HG02759 (cell line): ENCODE data around the gene TDRD5.

Experiments
- ATAC-seq: cut with Tn5 transposase; IDR thresholded peaks from one replicate; pipeline ENCODE4 v1.9.1; 2021; ENCODE audit warnings: mild to moderate bottlenecking, moderate library complexity; ENCODE audit not compliant: unreplicated experiment

The TDRD5 gene, protein sequence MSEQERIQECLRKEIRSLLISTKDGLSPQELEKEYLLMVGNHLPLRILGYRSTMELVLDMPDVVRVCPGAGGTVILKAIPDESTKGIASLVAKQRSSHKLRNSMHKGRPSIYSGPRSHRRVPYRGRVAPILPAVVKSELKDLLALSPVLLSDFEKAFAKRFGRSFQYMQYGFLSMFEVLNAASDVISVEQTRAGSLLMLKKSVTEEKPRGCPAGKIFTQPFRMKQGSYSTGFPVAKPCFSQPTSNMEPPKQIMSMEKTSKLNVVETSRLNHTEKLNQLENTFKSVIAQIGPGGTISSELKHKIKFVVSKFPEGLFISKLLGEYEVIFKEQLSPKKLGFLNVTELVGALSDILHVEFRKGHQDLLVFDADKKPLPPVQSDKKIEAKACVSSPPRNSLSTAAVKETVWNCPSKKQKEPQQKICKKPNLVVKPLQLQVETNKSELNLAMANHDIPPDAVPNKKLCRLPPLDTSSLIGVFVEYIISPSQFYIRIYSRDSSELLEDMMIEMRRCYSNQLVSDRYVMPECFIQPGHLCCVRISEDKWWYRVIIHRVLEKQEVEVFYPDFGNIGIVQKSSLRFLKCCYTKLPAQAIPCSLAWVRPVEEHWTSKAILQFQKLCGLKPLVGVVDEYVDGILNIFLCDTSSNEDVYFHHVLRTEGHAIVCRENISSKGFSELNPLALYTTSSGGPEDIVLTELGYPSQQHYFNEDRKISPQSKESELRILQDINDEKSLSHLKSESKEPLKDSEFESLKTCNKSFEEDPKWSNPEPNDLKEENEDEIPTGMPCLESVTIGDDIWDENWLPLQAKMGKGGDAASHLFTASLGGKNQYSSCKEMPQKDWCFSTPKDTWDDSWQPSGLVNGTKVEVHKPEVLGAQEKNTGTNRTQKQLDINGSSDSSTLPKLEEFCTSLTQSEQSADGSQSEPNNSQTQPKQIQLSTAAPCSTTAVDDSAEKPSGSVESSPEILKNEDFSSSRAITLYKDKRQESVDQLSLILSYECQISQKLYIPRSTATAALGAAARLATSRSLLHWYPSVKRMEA

DNA sequence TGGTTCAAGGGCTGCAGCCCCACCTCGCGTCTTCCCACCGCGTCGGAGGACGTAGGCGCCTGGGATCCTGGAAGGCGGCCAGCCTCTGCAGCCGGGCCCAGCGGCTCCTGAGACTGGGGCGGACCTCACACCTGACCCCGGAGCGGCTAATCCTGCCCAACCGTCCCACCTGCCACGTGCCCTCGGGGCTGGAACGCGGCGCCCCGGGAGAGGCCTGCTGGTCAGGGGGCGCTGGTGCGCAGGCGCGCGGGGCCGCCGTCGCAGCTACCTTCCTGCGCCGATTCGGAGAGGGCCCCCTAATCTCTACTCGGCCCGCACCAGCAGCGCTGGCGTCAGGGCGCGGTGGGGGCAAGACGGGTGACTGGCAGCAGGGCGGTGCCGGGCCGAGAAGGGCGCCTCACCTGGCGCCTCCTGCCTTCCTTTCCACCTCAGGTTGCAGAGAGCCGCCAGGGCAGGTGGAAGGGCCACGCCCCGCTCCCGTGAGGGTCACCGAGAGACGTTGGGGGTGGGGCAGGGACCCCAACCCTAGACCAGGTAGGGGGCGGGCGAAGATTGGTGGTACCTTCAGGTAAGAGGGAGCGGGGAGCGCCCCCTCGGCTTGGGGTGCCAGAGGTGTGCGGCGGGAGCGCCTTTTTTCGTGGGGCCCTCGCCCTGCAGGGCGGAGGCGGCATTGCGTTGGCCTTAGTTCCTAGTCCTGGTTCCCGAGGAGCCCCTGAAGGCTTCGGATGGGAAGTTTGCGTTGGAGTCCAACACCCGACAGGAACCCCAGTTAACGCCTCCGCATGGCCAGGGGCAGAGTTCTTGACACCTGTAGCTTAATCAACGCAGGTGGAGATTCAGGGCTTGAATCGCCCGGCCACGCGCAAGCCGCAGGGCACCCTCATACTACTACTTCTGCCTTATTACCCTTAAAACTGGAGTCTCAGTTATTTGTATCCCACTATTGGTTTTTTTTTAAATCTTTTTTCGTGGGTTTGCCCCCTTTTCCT, at the start of gene TDRD5:
Gene TDRD5, plus strand, starts transcription at position 241 of the 989 bp plus-strand sequence. CDS start 784 bp downstream, outside the sequence.
- no peak for ATAC-seq

DNA sequence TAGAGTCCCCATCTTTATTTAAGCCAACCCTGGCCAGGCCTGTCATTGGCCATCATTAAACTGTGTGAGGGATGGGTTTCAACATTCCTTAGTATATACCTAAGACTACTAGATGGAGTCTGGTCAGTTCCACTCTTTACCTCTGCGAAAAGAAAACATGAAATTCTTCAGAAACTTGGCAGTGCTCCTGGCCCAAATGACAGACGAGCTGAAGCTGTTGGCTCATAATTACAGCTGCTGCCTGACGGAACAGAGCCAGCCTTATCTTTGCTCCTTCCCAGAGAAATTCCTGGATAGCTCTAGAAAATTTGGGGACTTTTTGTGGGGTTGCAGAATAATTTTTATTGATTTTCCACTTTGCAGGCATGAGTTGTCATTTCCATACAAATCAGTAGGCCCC, 46.3 kb upstream of the TDRD5 start:
- no peak for ATAC-seq

DNA sequence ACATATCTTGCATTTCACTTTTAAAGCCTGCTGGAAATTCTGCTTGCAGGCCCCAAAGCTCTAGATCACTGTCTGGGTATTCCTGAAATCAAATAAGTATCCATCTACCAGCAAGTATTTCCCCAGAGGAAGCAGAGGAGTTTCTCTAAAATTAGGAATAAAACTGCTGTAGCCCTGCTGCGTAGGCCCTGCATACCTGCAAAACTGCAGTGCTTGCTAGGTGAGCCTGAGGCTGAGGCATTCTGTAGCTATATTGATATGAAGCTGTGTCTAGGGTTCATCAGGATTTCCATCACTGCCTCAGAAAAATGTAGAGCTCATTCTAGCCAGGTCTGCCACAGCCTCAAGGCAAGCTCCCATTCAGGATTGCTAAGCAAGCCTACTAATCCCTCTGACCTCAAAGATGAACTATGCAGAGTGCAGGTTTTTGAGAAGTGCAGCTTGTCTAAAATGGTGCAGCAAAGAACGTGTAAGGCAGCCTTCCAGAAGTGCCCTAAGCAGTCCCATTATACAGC, 44.6 kb upstream of the TDRD5 start:
- ATAC-seq = no peak

DNA sequence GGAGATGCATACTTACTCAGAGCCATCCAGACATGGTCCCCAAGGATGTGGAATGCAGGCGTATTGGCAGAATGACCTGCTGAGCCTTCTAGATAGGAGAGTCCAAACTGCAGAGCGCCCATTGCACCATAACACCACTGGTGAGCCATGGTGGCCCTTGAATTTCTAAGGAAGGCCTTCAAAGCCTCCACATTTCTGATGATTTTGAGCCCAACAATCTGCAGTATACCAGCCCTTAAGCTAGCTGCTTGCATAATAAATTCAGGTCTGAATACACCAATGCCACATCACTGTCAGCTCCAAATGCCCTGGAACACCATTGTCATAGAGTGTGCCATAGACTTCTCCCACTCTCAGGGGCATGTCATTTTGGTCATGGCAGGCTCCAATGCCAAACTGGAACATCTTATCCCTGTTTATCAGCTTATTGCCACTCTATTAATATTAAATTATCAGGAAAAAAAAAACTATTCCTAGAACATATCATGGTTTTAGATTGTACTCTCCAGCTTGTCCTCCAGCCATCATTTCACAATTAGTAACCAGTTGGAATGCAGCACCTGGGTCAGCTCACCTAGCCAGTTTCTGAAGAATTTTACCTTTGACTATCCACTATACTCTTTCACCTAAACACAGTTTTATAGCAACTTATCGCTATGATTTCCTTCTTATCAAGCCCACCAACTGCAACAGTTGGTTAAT, 42.8 kb upstream of the TDRD5 start:
- no peak for ATAC-seq

DNA sequence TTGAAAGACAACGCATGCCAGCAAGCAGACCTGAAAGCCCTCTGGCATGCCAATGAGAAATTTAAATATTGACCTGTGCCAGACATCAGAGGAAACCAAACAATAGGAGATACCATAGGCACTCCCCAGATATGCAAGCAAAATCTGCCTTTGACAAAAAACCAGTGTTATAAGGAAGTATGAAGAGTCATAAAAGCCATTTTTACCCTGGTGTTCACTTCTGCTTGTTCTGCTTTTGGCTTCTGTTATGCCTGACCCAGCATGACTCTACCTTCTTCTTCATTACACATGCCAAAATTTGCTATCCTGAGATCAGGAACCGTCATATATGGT, 42.3 kb upstream of the TDRD5 start:
- no peak for ATAC-seq

DNA sequence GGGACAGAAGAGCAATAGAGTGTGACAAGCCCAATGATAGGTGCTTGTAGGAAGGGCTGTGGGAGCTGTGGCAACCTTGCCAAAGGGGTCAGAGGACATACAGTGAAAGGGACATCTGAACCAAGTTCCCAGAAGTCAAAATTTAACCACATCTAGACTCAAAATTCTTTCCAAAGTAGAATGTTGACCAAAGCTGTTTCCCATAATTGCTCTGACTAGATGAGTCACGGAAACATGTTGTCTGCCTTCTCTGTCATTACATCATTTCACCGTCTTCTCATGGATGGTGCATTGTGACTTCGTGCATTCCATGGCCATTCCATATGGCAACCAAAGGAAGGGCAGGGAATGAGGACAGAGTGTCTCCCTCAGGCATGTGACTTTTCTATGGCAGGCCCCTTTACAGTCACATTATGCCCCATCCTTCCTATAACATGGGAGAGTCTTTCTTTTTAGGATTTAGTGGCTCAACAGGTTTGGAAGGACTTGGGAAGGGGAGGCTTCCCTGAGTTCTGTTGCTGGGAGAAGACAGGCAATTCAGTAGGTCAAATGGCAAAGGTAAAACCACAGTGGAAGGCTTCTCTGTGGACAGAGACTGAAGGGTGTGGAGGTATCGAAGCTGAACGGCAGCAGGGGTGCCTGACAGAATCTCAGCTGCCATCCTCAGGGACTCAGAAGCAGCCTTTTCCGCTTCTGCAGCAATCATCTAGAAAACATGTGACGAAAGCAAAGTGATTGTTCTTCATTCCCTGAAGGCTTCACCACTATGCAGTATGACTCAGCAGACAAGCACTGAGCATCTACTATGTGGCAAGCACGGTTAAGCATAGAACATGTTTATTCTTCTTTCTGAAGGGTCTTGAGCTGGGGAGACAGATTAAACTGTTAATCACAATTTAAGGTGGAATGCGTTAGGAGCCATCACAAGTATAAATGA, 40.6 kb upstream of the TDRD5 start:
- no peak for ATAC-seq

DNA sequence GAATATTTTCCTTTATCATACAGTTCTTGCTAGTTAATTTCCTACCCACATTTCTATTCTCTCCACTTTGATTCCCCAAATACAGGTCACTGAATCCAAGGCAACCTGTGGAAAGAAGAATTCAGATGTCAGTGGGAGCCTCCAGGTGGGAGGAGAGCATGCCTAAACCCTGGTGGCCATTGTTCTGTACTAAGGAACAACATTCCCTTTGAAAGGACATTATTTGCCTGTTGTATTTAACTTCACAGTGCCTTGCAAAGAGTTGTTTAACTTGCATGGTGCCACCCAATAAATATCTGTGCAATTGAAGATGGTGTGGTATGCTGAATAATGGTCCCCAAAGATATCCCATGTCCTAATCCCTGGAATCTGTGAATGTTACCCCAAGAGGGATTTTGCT, 37.2 kb upstream of the TDRD5 start:
- no peak for ATAC-seq

DNA sequence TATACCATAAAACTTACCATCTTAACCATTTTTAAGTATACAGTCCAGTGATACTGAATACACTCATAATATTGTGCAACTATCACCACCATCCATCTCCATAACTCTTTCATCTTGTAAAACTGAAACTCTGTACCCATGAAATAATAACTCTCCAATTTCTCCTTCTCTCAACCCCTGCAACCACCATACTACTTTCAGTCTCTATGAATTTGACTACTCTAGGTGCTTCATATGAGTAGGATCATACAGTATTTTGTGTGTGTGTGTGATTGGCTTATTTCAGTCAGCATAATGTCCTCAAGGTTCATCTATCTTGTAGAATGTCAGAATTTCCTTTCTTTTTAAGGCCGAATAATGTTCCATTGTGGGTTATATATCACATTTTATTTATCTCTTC, 33.6 kb upstream of the TDRD5 start:
- ATAC-seq = no peak

DNA sequence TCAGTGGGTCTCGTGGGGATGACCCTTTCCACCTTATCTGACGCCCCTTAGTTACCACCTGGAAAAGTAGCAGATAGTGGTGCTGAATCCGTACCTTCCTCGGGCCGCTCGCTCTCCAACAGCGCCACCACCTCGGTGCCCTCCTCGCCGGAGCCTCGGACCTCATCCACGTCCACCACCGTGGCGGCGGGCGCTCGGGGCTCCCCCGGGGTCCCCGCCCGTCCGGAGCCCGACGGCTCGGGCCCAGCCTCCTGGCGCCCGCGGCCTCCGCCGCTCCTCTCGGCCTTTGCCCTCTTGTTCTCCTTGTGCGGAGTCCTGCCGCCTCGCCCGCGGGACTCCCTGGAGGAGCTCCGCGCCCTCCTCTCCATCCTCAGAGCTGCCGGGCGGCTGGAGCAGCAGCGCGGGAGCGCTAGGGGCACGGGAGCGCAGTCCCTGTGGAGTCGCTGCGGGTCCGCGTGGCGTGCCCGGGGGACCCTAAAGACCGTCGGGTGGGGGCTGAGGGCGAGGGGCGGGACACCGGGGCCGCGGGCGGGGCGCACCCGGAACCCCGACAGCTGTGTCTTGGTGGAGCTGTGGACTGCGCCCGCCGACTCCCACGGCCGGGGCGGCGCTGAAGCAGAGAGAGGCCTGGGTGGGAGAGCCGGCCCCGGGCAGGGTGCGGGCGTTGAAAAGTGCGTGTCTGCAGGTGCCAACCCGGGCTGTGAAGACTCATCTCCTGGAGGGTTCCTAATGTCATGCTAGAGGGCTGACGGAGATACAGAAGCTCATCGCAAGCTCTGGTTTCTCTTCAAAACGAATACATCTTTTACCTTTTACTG, 15.9 kb upstream of the TDRD5 start, which contains the start of gene NPHS2:
Gene NPHS2, minus strand, starts transcription at position 452 of the 818 bp plus-strand sequence. Its CDS starts 84 bp downstream, at position 368.
- no peak for ATAC-seq

DNA sequence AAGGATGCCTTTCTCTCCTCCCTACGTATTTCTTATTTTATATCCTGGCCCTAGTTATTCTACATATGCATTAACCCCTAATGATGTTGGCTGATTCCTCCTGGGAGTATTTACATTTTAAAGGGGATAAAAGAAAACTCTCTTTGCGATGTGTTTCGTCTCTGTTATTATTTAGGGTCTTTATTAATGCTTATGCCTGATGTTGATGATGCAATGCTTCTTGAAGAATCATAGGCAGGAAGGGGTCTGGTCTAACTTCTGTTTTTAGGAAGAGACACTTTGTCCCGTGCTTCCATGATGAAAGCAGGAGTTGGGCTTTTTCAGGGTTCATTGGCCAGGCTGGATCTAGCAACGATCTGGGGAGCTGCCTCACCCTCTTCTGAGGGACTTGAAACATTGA, 15.1 kb upstream of the TDRD5 start:
- no peak for ATAC-seq

DNA sequence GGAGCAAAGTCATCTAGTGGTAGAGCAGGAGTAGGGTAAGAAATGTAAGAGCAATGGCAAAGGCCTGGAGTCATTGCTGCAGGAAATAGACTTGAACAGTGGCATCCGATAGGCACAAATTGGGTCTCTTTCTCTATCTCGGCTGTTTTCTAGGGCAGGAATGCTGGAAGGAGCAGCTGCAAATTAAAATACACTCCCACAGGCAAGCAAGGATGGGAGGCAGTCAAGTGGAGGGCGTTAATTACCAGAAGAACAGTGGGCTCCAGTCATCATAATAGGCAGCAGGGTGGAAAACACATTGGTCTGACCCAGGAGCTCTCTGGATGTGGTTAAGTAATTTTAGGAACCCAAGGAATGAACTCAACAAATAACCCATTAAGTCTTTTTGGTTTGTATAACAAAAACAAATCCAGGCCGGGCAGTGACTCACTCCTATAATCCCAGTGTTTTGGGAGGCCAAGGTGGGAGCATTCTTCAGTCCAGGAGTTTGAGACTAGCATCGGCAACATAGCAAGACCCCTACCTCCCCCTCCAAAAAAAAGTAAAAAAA, 7.8 kb upstream of the TDRD5 start:
- no peak for ATAC-seq

DNA sequence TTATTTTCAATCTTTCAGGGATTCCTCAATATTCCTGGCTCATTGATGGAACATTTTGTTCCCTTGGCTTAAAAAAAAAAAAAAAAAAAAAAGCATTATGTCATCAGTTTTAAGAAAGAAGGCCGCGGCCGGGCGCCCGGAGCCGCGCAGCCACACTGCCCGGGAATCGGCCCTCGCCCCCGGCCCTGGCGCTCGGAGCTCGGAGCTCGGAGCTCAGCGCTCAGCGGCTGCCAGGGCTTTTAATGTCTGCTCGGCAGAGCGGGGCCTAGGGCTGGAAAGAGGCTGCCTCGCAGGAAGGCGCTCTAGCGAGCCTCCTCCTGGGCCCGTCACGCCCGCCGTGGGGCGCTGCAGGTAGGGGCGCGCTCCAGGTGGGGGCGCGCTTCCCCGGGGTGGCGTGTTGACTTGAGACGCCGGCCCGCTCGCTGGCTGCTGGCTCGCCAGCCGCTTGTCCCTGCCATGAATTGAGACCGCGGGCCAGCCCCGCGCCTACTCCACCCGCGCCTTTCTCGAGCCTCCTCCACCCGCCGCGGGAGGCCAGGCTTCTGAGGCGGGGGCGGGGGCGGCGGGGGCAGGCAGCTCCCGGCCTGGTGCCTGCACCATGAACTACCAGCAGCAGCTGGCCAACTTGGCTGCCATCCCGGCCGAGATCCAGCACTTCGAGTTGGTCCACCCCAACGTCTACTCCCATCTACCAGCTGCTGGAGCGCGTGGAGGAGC, 5.4 kb upstream of the TDRD5 start:
- no peak for ATAC-seq

DNA sequence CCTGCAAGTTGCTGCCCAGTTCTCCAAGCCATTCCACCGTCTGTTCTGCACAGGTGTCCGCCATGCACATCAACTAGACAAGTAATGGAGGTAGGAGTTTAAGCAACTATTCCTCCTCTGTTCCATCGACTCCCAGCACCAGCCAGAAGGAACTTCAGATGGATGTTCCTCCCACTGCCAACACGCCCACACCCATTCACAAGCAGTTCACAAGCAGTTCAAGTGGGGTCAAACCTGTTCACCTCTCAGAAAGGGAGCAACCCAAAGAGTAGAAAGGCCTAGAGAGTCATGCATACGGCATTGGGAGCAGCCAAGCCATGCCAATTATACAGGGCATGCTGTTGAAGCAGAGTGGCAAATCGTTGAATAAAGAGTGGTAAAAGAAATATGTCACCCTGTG, 4.3 kb upstream of the TDRD5 start:
- no peak for ATAC-seq

DNA sequence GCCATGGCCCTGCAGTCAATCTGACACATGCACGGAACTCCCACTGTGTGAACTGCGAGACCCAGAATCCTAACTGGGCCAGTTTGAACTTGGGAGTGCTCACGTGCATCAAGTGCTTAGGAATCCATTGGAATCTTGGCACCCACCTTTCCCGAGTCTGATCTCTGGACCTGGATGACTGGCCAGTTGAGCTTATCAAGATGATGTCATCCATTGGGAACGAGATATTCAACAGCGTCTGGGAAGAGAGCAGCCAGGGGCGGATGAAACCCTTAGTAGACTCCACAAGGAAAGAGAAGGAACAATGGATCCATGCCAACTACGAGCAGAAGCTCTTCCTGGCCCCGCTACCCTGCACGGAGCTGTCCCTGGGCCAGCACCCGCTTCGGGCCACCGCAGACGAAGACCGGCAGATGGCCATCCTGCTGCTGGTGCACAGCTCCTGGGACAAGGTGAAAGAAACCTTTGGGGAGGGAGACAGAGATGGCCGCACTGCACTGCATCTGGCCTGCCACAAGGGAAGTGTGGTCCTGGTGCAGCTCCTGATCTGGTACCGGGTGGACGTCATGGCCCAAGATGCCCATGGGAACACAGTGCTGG, 3.1 kb upstream of the TDRD5 start:
- no peak for ATAC-seq

DNA sequence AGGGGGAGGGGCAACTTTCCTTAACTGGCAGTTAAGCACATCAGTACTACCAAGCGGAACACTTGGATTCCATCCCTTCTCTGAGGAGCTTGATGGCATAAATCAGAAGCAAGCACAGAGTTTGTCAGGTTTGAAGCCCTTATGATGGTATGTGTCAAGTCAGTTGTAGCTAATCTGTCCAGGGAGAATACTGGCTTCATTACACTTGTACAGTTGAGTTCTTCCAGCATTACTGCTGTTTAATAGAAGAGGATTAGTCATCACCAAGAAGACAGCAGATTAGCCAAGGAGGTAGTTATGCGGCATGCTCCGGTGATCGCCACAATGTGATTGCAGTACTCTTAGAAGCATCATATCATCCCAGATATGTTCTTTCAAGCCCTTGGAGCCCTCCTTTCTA, 2.1 kb upstream of the TDRD5 start:
- no peak for ATAC-seq

DNA sequence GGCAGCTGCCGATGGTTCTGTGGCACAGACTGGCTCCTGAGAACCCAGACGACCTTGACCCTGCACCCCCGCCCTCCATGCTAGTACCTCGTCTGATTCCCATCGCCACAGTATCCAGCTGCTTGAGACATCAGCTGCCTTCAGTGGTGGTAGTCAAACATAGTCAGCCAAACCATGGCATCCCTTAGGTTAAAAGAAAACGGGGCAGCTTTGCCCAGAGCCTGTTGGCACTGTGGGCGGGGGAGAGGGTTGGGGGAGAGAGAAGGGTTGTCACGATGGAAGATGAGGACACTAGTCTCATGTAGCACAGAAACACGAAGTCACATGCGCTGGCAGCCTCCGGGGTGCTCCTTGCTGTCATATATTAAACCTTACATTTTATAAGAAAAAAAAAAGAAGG, 961 bp upstream of the TDRD5 start:
- ATAC-seq = no peak

DNA sequence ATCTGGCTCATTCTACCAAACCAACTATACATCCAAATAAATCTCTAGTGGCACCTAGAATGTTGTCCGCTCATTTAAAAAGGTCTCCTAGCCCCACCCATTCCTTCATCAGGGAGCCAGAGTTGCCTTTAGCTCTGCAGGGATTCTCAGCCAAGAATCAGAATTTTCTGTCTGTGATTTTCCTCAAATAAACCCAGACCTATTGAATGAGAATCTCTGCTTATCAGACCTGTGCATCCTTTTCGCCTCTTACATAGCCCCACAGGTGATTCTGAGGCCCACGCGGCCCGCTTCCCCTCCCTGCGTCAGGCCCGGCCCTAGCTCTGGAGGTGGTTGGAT, 410 bp upstream of the TDRD5 start:
- ATAC-seq = no peak
